Neuron (in vitro differentiated cells): Measurements from ENCODE around the gene LIMD2.

ENCODE experiments used
- H2AFZ ChIP-seq: one replicate; pipeline ENCODE4 v1.6.1; 2013; ENCODE audit warnings: low read depth, mild to moderate bottlenecking, inconsistent platforms, low read length, moderate library complexity
- H3K27me3 ChIP-seq: one replicate; pipeline ENCODE4 v1.6.1; 2013; ENCODE audit warnings: low read length; ENCODE audit not compliant: insufficient read depth
- H3K36me3 ChIP-seq: one replicate; pipeline ENCODE4 v1.6.1; 2013; ENCODE audit warnings: low read length; ENCODE audit not compliant: insufficient read depth
- H3K4me1 ChIP-seq: one replicate; pipeline ENCODE4 v1.6.1; 2013; ENCODE audit warnings: low read length; ENCODE audit not compliant: insufficient read depth
- H3K4me3 ChIP-seq: 2 replicates; pipeline ENCODE4 v1.5.1; 2013; ENCODE audit warnings: mild to moderate bottlenecking, low read length, moderate library complexity
- H3K9me3 ChIP-seq: one replicate; pipeline ENCODE4 v1.6.1; 2013; ENCODE audit warnings: low read length

The LIMD2 gene

GRCh38 chr17:63657786-63658185, 42.1 kb downstream of the LIMD2 start:
- Histone ChIP-seq H3K27me3 (no peaks in the 10 kb centered on the region), H3K9me3 (no peaks in the 10 kb centered on the region), H3K4me1 (no peaks in the 10 kb centered on the region), H3K36me3 (peaks cover 42% of the 10 kb centered on the region), H2AFZ (no peak overlapping the region), H3K4me3 (no peak overlapping the region)

GRCh38 chr17:63653050-63653449, 46.9 kb downstream of the LIMD2 start:
- H3K36me3 ChIP-seq = peaks cover 39% of the 10 kb centered on the region
- H3K9me3 ChIP-seq = no peaks in the 10 kb centered on the region
- no peak overlapping the region for H3K4me3 ChIP-seq
- no peaks in the 10 kb centered on the region for H3K27me3 ChIP-seq
- H3K4me1 ChIP-seq = no peaks in the 10 kb centered on the region
- no peak overlapping the region for H2AFZ ChIP-seq

GRCh38 chr17:63652106-63652505, 47.8 kb downstream of the LIMD2 start:
- Histone ChIP-seq H3K4me3 (no peak overlapping the region), H3K9me3 (no peaks in the 10 kb centered on the region), H3K4me1 (no peaks in the 10 kb centered on the region), H3K27me3 (no peaks in the 10 kb centered on the region), H2AFZ (no peak overlapping the region), H3K36me3 (peaks cover 38% of the 10 kb centered on the region)

GRCh38 chr17:63649813-63650212, 50.1 kb downstream of the LIMD2 start:
- no peaks in the 10 kb centered on the region for H3K4me1 ChIP-seq
- H3K36me3 ChIP-seq = peaks cover 48% of the 10 kb centered on the region
- no peak overlapping the region for H2AFZ ChIP-seq
- H3K27me3 ChIP-seq = no peaks in the 10 kb centered on the region
- no peak overlapping the region for H3K4me3 ChIP-seq
- no peaks in the 10 kb centered on the region for H3K9me3 ChIP-seq

GRCh38 chr17:63647936-63648335, 52.0 kb downstream of the LIMD2 start:
- H3K9me3 ChIP-seq = no peaks in the 10 kb centered on the region
- no peak overlapping the region for H3K4me3 ChIP-seq
- no peak overlapping the region for H2AFZ ChIP-seq
- peaks cover 34% of the 10 kb centered on the region for H3K36me3 ChIP-seq
- H3K4me1 ChIP-seq = no peaks in the 10 kb centered on the region
- H3K27me3 ChIP-seq = no peaks in the 10 kb centered on the region

GRCh38 chr17:63647065-63647725, 52.7 kb downstream of the LIMD2 start:
- Histone ChIP-seq H2AFZ (no peak overlapping the region), H3K36me3 (peaks cover 26% of the 10 kb centered on the region), H3K4me1 (no peaks in the 10 kb centered on the region)

GRCh38 chr17:63646488-63646806, 53.5 kb downstream of the LIMD2 start:
- H3K27me3 ChIP-seq = no peaks in the 10 kb centered on the region
- no peak overlapping the region for H3K4me3 ChIP-seq
- peaks cover 27% of the 10 kb centered on the region for H3K36me3 ChIP-seq
- H3K4me1 ChIP-seq = no peaks in the 10 kb centered on the region
- no peak overlapping the region for H2AFZ ChIP-seq
- H3K9me3 ChIP-seq = no peaks in the 10 kb centered on the region

More at GRCh38 chr17:63647065-63647725, 52.7 kb downstream of the LIMD2 start:
- no peaks in the 10 kb centered on the region for H3K9me3 ChIP-seq
- no peak overlapping the region for H3K4me3 ChIP-seq
- no peaks in the 10 kb centered on the region for H3K27me3 ChIP-seq
